ENCODE data around the gene FBXL3. TPM values are rescaled to one million over a fixed set of nuclear protein-coding genes. Genes with fewer than 3 reads are reported as not detected.

FBXL3 gene
- total and polyA plus RNA-seq, 2 donors (not counting 1 experiment from before 2014, with no cell fraction given) = 48.5 to 61.8 TPM

- TF ChIP-seq EZH2 (IDR thresholded peaks at IDR 0.05; ENCODE audit: low read length, missing control alignments) (no peak), CTCF (conservative IDR thresholded peaks at IDR 0.05 in 1 of 2, IDR thresholded peaks at IDR 0.05 in 1 of 2; ENCODE audit: low read depth in 1 of 2, low read length in 2 of 2) (no peak)
- no peaks in the 10 kb centered on the region for H3K36me3 ChIP-seq (ENCODE audit: control insufficient read depth, insufficient read depth, low read length)
- H3K9ac ChIP-seq (ENCODE audit: insufficient read depth, low read length) = no peak overlapping the region
- no peak overlapping the region for H2AFZ ChIP-seq (ENCODE audit: low read length)
- no peaks in the 10 kb centered on the region for H3K79me2 ChIP-seq (ENCODE audit: control insufficient read depth, insufficient read depth, low read length)
- no peak overlapping the region for H3K4me2 ChIP-seq (ENCODE audit: extremely low read depth, insufficient read depth, low read length)
- no peak for DNase-seq (ENCODE audit: low read depth in 2 of 2)
- H4K20me1 ChIP-seq (ENCODE audit: control insufficient read depth, extremely low read depth, insufficient read depth, low read length) = no peaks in the 10 kb centered on the region
- H3K4me3 ChIP-seq (replicated peaks in 1 of 4; ENCODE audit: control extremely low read depth in 1 of 4, insufficient read depth in 1 of 4, low read depth in 3 of 4, low read length in 4 of 4) = no peak overlapping the region
- H3K27ac ChIP-seq (ENCODE audit: insufficient read depth, low read length) = no peak overlapping the region
- no peaks in the 10 kb centered on the region for H3K27me3 ChIP-seq (ENCODE audit: control insufficient read depth, insufficient read depth, low read length)
- no peaks in the 10 kb centered on the region for H3K4me1 ChIP-seq (ENCODE audit: control insufficient read depth, extremely low read depth, insufficient read depth, low read length)
- no peaks in the 10 kb centered on the region for H3K9me3 ChIP-seq (ENCODE audit: control insufficient read depth, insufficient read depth, low read depth, low read length)
Measured at GRCh38 chr13:76971215-76971614, 55.7 kb downstream of the FBXL3 start.

- H4K20me1 ChIP-seq (ENCODE audit: control insufficient read depth, extremely low read depth, insufficient read depth, low read length) = no peaks in the 10 kb centered on the region
- no peak overlapping the region for H3K4me2 ChIP-seq (ENCODE audit: extremely low read depth, insufficient read depth, low read length)
- H2AFZ ChIP-seq (ENCODE audit: low read length) = no peak overlapping the region
- no peak overlapping the region for H3K27ac ChIP-seq (ENCODE audit: insufficient read depth, low read length)
- H3K9ac ChIP-seq (ENCODE audit: insufficient read depth, low read length) = no peak overlapping the region
- TF ChIP-seq CTCF (conservative IDR thresholded peaks at IDR 0.05 in 1 of 2, IDR thresholded peaks at IDR 0.05 in 1 of 2; ENCODE audit: low read depth in 1 of 2, low read length in 2 of 2) = no peak
- TF ChIP-seq EZH2 (IDR thresholded peaks at IDR 0.05; ENCODE audit: low read length, missing control alignments) = no peak
- DNase-seq (ENCODE audit: low read depth in 2 of 2) = peak in 1 of 2 donors; percentile 16
- no peak overlapping the region for H3K4me3 ChIP-seq (replicated peaks in 1 of 4; ENCODE audit: control extremely low read depth in 1 of 4, insufficient read depth in 1 of 4, low read depth in 3 of 4, low read length in 4 of 4)
- H3K4me1 ChIP-seq (ENCODE audit: control insufficient read depth, extremely low read depth, insufficient read depth, low read length) = no peaks in the 10 kb centered on the region
- H3K36me3 ChIP-seq (ENCODE audit: control insufficient read depth, insufficient read depth, low read length) = no peaks in the 10 kb centered on the region
- no peaks in the 10 kb centered on the region for H3K79me2 ChIP-seq (ENCODE audit: control insufficient read depth, insufficient read depth, low read length)
- H3K9me3 ChIP-seq (ENCODE audit: control insufficient read depth, insufficient read depth, low read depth, low read length) = no peaks in the 10 kb centered on the region
- H3K27me3 ChIP-seq (ENCODE audit: control insufficient read depth, insufficient read depth, low read length) = no peaks in the 10 kb centered on the region
Measured at GRCh38 chr13:76969488-76970365, 57.2 kb downstream of the FBXL3 start.

- DNase-seq (ENCODE audit: low read depth in 2 of 2) = no peak
- Histone ChIP-seq H2AFZ (ENCODE audit: low read length) (no peak overlapping the region), H3K36me3 (ENCODE audit: control insufficient read depth, insufficient read depth, low read length) (no peaks in the 10 kb centered on the region), H3K9me3 (ENCODE audit: control insufficient read depth, insufficient read depth, low read depth, low read length) (no peaks in the 10 kb centered on the region), H3K27me3 (ENCODE audit: control insufficient read depth, insufficient read depth, low read length) (no peaks in the 10 kb centered on the region), H3K79me2 (ENCODE audit: control insufficient read depth, insufficient read depth, low read length) (no peaks in the 10 kb centered on the region), H4K20me1 (ENCODE audit: control insufficient read depth, extremely low read depth, insufficient read depth, low read length) (no peaks in the 10 kb centered on the region), H3K9ac (ENCODE audit: insufficient read depth, low read length) (no peak overlapping the region), H3K27ac (ENCODE audit: insufficient read depth, low read length) (no peak overlapping the region), H3K4me1 (ENCODE audit: control insufficient read depth, extremely low read depth, insufficient read depth, low read length) (no peaks in the 10 kb centered on the region), H3K4me2 (ENCODE audit: extremely low read depth, insufficient read depth, low read length) (no peak overlapping the region), H3K4me3 (replicated peaks in 1 of 4; ENCODE audit: control extremely low read depth in 1 of 4, insufficient read depth in 1 of 4, low read depth in 3 of 4, low read length in 4 of 4) (no peak overlapping the region)
- TF ChIP-seq EZH2 (IDR thresholded peaks at IDR 0.05; ENCODE audit: low read length, missing control alignments) = no peak
- no peak for TF ChIP-seq CTCF (conservative IDR thresholded peaks at IDR 0.05 in 1 of 2, IDR thresholded peaks at IDR 0.05 in 1 of 2; ENCODE audit: low read depth in 1 of 2, low read length in 2 of 2)
Measured at GRCh38 chr13:76968041-76968440, 58.9 kb downstream of the FBXL3 start.
